SK-N-SH treated with all-trans-retinoic acid at 6 μM for 48 hours (cell line): Measurements from ENCODE around the gene EPS8L3.

ENCODE experiments used
- ATAC-seq: fragments of 200-7000 bp; cut with Tn5 transposase; 3 replicates; pipeline ENCODE4 v1.9.1; 2020; ENCODE audit warnings: mild to moderate bottlenecking, moderate library complexity
- ARNTL ChIP-seq: fragments of 450-650 bp; formaldehyde crosslinking; IDR thresholded peaks from 2 replicates; pipeline ENCODE4 v1.5.0; 2020; ENCODE audit warnings: low read depth, mild to moderate bottlenecking, moderate library complexity, borderline replicate concordance
- BACH2 ChIP-seq: fragments of 250-450 bp; sonication (Bioruptor Pico); IDR thresholded peaks from 2 replicates; pipeline ENCODE4 v1.9.0; 2021; ENCODE audit warnings: mild to moderate bottlenecking, borderline replicate concordance
- CREB5 ChIP-seq: fragments of 250-450 bp; sonication (Bioruptor Pico); IDR thresholded peaks from 2 replicates; pipeline ENCODE4 v1.5.1; 2020; ENCODE audit warnings: low read depth, mild to moderate bottlenecking, moderate library complexity
- CSDC2 ChIP-seq: fragments of 250-450 bp; sonication (Bioruptor Pico); IDR thresholded peaks from 2 replicates; pipeline ENCODE4 v1.5.0; 2020; ENCODE audit warnings: mild to moderate bottlenecking, moderate library complexity
- ESRRG ChIP-seq: fragments of 250-450 bp; sonication (Bioruptor Pico); IDR thresholded peaks from 2 replicates; pipeline ENCODE4 v1.6.1; 2021; ENCODE audit warnings: mild to moderate bottlenecking
- GLIS3 ChIP-seq: fragments of 250-450 bp; sonication (Bioruptor Pico); IDR thresholded peaks from 2 replicates; pipeline ENCODE4 v1.5.0; 2020; ENCODE audit warnings: mild to moderate bottlenecking, moderate library complexity
- OSR1 ChIP-seq: fragments of 250-450 bp; sonication (Bioruptor Pico); IDR thresholded peaks from 2 replicates; pipeline ENCODE4 v1.8.0; 2022; ENCODE audit warnings: moderate library complexity, mild to moderate bottlenecking, inconsistent platforms
- PATZ1 ChIP-seq: fragments of 250-450 bp; sonication (Bioruptor Pico); IDR thresholded peaks from 2 replicates; pipeline ENCODE4 v1.8.0; 2020; ENCODE audit warnings: mild to moderate bottlenecking, moderate library complexity, borderline replicate concordance
- POU6F1 ChIP-seq: fragments of 250-450 bp; sonication (Bioruptor Pico); IDR thresholded peaks from 2 replicates; pipeline ENCODE4 v1.8.0; 2021; ENCODE audit warnings: low read depth, mild to moderate bottlenecking, moderate library complexity, borderline replicate concordance
- PPARA ChIP-seq: fragments of 250-450 bp; sonication (Bioruptor Pico); IDR thresholded peaks from 2 replicates; pipeline ENCODE4 v1.5.0; 2020; ENCODE audit warnings: mild to moderate bottlenecking, borderline replicate concordance
- RARB ChIP-seq: fragments of 250-450 bp; sonication (Bioruptor Pico); IDR thresholded peaks from 2 replicates; pipeline ENCODE4 v1.8.0; 2021; ENCODE audit warnings: mild to moderate bottlenecking, moderate library complexity
- SNAI2 ChIP-seq: fragments of 250-450 bp; sonication (Bioruptor Pico); IDR thresholded peaks from 2 replicates; pipeline ENCODE4 v1.5.0; 2020; ENCODE audit warnings: mild to moderate bottlenecking, moderate library complexity
- TOX ChIP-seq: fragments of 250-450 bp; sonication (Bioruptor Pico); IDR thresholded peaks from 2 replicates; pipeline ENCODE4 v1.8.0; 2021; ENCODE audit warnings: mild to moderate bottlenecking, moderate library complexity, borderline replicate concordance
- TSHZ2 ChIP-seq: fragments of 250-450 bp; sonication (Bioruptor Pico); IDR thresholded peaks from 2 replicates; pipeline ENCODE4 v1.5.0; 2020; ENCODE audit warnings: mild to moderate bottlenecking, moderate library complexity
- ZFP3 ChIP-seq: fragments of 250-450 bp; sonication (Bioruptor Pico); IDR thresholded peaks from 2 replicates; pipeline ENCODE4 v1.5.0; 2020; ENCODE audit warnings: mild to moderate bottlenecking, moderate library complexity
- ZFP30 ChIP-seq: fragments of 450-650 bp; formaldehyde crosslinking; IDR thresholded peaks from 2 replicates; pipeline ENCODE4 v1.5.0; 2022; ENCODE audit warnings: mild to moderate bottlenecking, moderate library complexity
- ZNF565 ChIP-seq: fragments of 450-650 bp; formaldehyde crosslinking; conservative IDR thresholded peaks from 2 replicates; pipeline ENCODE4 v1.5.0; 2020; ENCODE audit warnings: low read depth, mild to moderate bottlenecking, moderate library complexity
- ZNF70 ChIP-seq: fragments of 450-650 bp; formaldehyde crosslinking; IDR thresholded peaks from 2 replicates; pipeline ENCODE4 v1.5.0; 2020; ENCODE audit warnings: mild to moderate bottlenecking, moderate library complexity
- ZNF8 ChIP-seq: fragments of 450-650 bp; formaldehyde crosslinking; IDR thresholded peaks from 2 replicates; pipeline ENCODE4 v1.5.0; 2020; ENCODE audit warnings: mild to moderate bottlenecking, moderate library complexity

The EPS8L3 gene

GRCh38 chr1:109714661-109715372 is 48.9 kb downstream of the EPS8L3 start:
- TF ChIP-seq ESRRG (CRISPR knock-in tag) = no peak
- TF ChIP-seq ZFP30 (CRISPR knock-in tag) = no peak
- TF ChIP-seq ZFP3 = no peak
- no peak for TF ChIP-seq CREB5 (CRISPR knock-in tag)
- TF ChIP-seq PPARA = no peak
- no peak for TF ChIP-seq ARNTL (CRISPR knock-in tag)
- no peak for TF ChIP-seq TSHZ2 (CRISPR knock-in tag)
- TF ChIP-seq ZNF70 (CRISPR knock-in tag) = no peak
- TF ChIP-seq OSR1 = no peak
- no peak for TF ChIP-seq PATZ1 (CRISPR knock-in tag)
- TF ChIP-seq ZNF565 (CRISPR knock-in tag) = no peak
- no peak for ATAC-seq

DNA sequence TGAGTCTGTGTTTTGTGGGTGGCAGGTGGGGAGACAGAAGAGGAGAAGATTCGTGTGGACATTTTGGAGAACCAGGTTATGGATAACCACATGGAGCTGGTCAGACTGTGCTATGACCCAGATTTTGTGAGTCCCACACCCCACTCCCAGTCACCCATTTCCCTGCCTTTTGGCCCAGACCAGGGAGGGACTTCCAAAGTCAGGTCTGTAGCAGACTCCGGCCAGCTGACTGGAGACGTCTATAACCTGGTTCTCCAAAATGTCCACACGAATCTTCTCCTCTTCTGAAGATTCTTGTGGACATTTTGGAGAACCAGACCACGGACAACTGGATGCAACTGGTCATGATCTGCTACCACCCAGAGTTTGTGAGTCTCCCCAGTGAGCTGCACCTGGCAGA is 50.1 kb downstream of the EPS8L3 start:
- no peak for TF ChIP-seq ZNF70 (CRISPR knock-in tag)
- TF ChIP-seq GLIS3 (CRISPR knock-in tag) = no peak
- TF ChIP-seq TSHZ2 (CRISPR knock-in tag) = no peak
- TF ChIP-seq ARNTL (CRISPR knock-in tag) = no peak
- no peak for TF ChIP-seq PPARA
- TF ChIP-seq RARB (CRISPR knock-in tag) = no peak
- no peak for TF ChIP-seq ZNF8 (CRISPR knock-in tag)
- no peak for TF ChIP-seq TOX
- no peak for TF ChIP-seq ZNF565 (CRISPR knock-in tag)
- no peak for TF ChIP-seq POU6F1 (CRISPR knock-in tag)
- TF ChIP-seq CSDC2 = no peak
- TF ChIP-seq SNAI2 (CRISPR knock-in tag) = no peak
- no peak for ATAC-seq

- no peak for ATAC-seq
- no peak for TF ChIP-seq PPARA
- no peak for TF ChIP-seq RARB (CRISPR knock-in tag)
- TF ChIP-seq ZFP30 (CRISPR knock-in tag) = no peak
- no peak for TF ChIP-seq ZNF8 (CRISPR knock-in tag)
- no peak for TF ChIP-seq SNAI2 (CRISPR knock-in tag)
- no peak for TF ChIP-seq CREB5 (CRISPR knock-in tag)
- TF ChIP-seq ZNF70 (CRISPR knock-in tag) = no peak
- no peak for TF ChIP-seq POU6F1 (CRISPR knock-in tag)
- TF ChIP-seq BACH2 (CRISPR knock-in tag) = no peak
- no peak for TF ChIP-seq ARNTL (CRISPR knock-in tag)
- no peak for TF ChIP-seq ZFP3
Observed at GRCh38 chr1:109712321-109712864, 51.3 kb downstream of the EPS8L3 start.
